22Rv1 (cell line): ENCODE results near the gene ABHD16B.

Experiments
- ZFX ChIP-seq: fragments of 450-650 bp; IDR thresholded peaks from 2 replicates; pipeline ENCODE4 v1.6.1; 2017; ENCODE audit warnings: antibody characterized with exemption, borderline replicate concordance
- TF ChIP-seq, protein P1 (sequence below): fragments of 450-650 bp; IDR thresholded peaks from 2 replicates; pipeline ENCODE4 v1.5.1; 2017; ENCODE audit warnings: mild to moderate bottlenecking

DNA sequence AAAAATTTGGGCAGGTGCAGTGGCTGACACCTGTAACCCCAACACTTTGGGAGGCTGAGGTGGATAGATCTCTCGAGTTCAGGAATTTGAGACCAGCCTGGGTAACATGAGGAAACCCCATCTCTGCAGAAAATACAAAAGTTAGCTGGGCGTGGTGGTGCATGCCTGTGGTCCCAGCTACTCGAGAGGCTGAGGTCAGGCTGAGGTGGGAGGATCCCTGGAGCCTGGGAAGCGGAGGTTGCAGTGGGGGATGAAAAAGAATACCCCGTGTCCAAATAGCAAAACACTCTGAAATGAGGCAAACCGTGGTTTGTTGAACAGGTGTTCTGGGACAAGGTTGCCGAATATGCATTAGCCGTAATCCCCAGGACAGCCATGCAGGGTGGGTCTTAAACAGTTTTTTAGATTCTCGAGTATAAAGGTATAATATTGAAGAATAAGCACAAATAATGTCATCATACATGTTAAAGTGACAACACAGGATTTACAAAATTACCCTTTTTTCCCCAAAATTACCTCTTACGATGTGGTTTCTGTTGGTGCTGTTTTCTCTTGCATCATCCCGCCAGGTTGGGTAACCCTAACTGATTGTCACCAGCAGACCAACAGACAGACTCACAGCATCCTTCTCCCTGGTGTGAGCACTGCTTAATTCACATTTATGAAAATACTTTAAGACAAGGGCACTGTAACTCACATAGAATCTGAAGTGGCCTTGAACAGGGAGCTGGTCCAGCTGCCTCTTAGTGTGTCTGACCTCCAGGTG, 42.7 kb downstream of the ABHD16B start:
- TF ChIP-seq, protein P1, sequence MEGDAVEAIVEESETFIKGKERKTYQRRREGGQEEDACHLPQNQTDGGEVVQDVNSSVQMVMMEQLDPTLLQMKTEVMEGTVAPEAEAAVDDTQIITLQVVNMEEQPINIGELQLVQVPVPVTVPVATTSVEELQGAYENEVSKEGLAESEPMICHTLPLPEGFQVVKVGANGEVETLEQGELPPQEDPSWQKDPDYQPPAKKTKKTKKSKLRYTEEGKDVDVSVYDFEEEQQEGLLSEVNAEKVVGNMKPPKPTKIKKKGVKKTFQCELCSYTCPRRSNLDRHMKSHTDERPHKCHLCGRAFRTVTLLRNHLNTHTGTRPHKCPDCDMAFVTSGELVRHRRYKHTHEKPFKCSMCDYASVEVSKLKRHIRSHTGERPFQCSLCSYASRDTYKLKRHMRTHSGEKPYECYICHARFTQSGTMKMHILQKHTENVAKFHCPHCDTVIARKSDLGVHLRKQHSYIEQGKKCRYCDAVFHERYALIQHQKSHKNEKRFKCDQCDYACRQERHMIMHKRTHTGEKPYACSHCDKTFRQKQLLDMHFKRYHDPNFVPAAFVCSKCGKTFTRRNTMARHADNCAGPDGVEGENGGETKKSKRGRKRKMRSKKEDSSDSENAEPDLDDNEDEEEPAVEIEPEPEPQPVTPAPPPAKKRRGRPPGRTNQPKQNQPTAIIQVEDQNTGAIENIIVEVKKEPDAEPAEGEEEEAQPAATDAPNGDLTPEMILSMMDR = no peak
- no peak for TF ChIP-seq ZFX
